GM12878 (cell line): ENCODE results near the gene ADAMTSL3. TPM values are rescaled to one million over a fixed set of nuclear protein-coding genes. Genes with fewer than 3 reads are reported as not detected.

Source experiments
- ATAC-seq: fragments of 200-7000 bp; cut with Tn5 transposase; 3 replicates; pipeline ENCODE4 v1.9.1; 2020; ENCODE audit warnings: mild to moderate bottlenecking, moderate library complexity
- BruUV-seq: library from RNA; stranded (reverse); fragments of 400-500 nt; replicated peaks from 2 replicates; lab custom pipeline; 2021; lab: Mats Ljungman, UMichigan
- CTCF ChIA-PET: fragments of 300-600 bp; sonication (Branson Sonifier 250); formaldehyde crosslinking; extraction: SDS; loops from one replicate; lab custom pipeline; 2021; ENCODE audit warnings: inconsistent platforms; lab: Yijun Ruan, JAX
- POLR2A ChIA-PET: fragments of 350-600 bp; formaldehyde crosslinking; extraction: SDS; loops from one replicate; lab custom pipeline; 2021; ENCODE audit warnings: inconsistent platforms; lab: Charles Lee
- RAD21 ChIA-PET: fragments of 300-600 bp; sonication (Branson Sonifier 250); formaldehyde crosslinking; loops from one replicate; lab custom pipeline; 2023; ENCODE audit warnings: antibody characterized with exemption; ENCODE audit not compliant: unreplicated experiment; lab: Charles Lee
- SMC1A ChIA-PET: fragments of 300-600 bp; sonication (Branson Sonifier 250); formaldehyde crosslinking; loops from one replicate; lab custom pipeline; 2023; ENCODE audit not compliant: unreplicated experiment, uncharacterized antibody; lab: Charles Lee
- DNase-seq: peaks from one replicate; pipeline ENCODE4 v3.0.0-alpha.2; 2011; ENCODE audit warnings: low read depth, low spot score
- FAIRE-seq: peaks from 3 replicates; lab custom pipeline; 2011; peaks lifted over from hg19 to GRCh38; lab: Jason Lieb, UNC
- H2AFZ ChIP-seq: 2 replicates; pipeline ENCODE4 v1.6.0; 2011; ENCODE audit warnings: low read depth, low read length, control low read depth; ENCODE audit not compliant: control insufficient read depth
- H3K27ac ChIP-seq: 2 replicates; pipeline ENCODE4 v1.5.1; 2011; ENCODE audit warnings: control low read depth; ENCODE audit not compliant: control insufficient read depth, insufficient read depth
- H3K27me3 ChIP-seq, 2 experiments: replicated peaks in 1 of 2; 2 replicates each; pipeline versions ENCODE4 v1.6.0 to v1.6.1; 2011; ENCODE audit warnings: low read length in 1 of 2; ENCODE audit not compliant: control insufficient read depth in 2 of 2, insufficient read depth in 2 of 2
- H3K36me3 ChIP-seq, 2 experiments: 2 replicates each; pipeline ENCODE4 v1.5.1; 2011; ENCODE audit warnings: low read length in 1 of 2; ENCODE audit not compliant: control insufficient read depth in 2 of 2, insufficient read depth in 2 of 2
- H3K4me1 ChIP-seq: 2 replicates; pipeline ENCODE4 v1.6.1; 2011; ENCODE audit warnings: mild to moderate bottlenecking, low read length, moderate library complexity, mixed read lengths; ENCODE audit not compliant: control insufficient read depth, insufficient read depth
- H3K4me2 ChIP-seq: 2 replicates; pipeline ENCODE4 v1.6.0; 2011; ENCODE audit warnings: control low read depth; ENCODE audit not compliant: control insufficient read depth, insufficient read depth
- H3K4me3 ChIP-seq: fragments of 200-600 bp; sonication (generic); 2 replicates; pipeline ENCODE4 v1.5.1; 2016
- H3K79me2 ChIP-seq: 2 replicates; pipeline ENCODE4 v1.6.0; 2011; ENCODE audit warnings: low read length; ENCODE audit not compliant: control insufficient read depth, insufficient read depth
- H3K9ac ChIP-seq: 2 replicates; pipeline ENCODE4 v1.8.0; 2011; ENCODE audit warnings: low read length, control low read depth, mixed read lengths; ENCODE audit not compliant: control insufficient read depth, insufficient read depth
- H3K9me3 ChIP-seq: replicated peaks from 3 replicates; pipeline ENCODE4 v1.5.1; 2011; ENCODE audit warnings: mild to moderate bottlenecking, low read length; ENCODE audit not compliant: control insufficient read depth, insufficient read depth
- H4K20me1 ChIP-seq: 2 replicates; pipeline ENCODE4 v1.6.0; 2011; ENCODE audit not compliant: control insufficient read depth, insufficient read depth
- BHLHE40 ChIP-seq, 2 experiments: fragments of 450-650 bp in 1 of 2; IDR thresholded peaks; 2 replicates each; pipeline ENCODE4 v1.6.1; 2011 to 2017; ENCODE audit warnings: low read depth in 2 of 2, borderline replicate concordance in 1 of 2, improper control_type of control experiment in 1 of 2, low read length in 1 of 2, mild to moderate bottlenecking in 1 of 2
- CBX3 ChIP-seq: fragments of 200-600 bp; sonication (generic); IDR thresholded peaks from 2 replicates; pipeline ENCODE4 v1.6.1; 2016; ENCODE audit warnings: low read depth, borderline replicate concordance
- CHD1 ChIP-seq: IDR thresholded peaks from 2 replicates; pipeline ENCODE4 v1.6.1; 2012; ENCODE audit warnings: low read depth, low read length, improper control_type of control experiment
- EED ChIP-seq: sonication (generic); IDR thresholded peaks from 2 replicates; pipeline ENCODE4 v1.6.1; 2016; ENCODE audit warnings: antibody characterized with exemption, low read depth
- EGR1 ChIP-seq, 2 experiments: IDR thresholded peaks; 1 replicate in 1 of 2; 2 replicates in 1 of 2; pipeline ENCODE4 v1.6.1; 2011 to 2012; ENCODE audit warnings: low read depth in 2 of 2, low read length in 2 of 2, borderline replicate concordance in 1 of 2, mild to moderate bottlenecking in 1 of 2, moderate library complexity in 1 of 2
- FOXM1 ChIP-seq: IDR thresholded peaks from 2 replicates; pipeline ENCODE4 v1.6.1; 2012; ENCODE audit warnings: low read depth, mild to moderate bottlenecking, inconsistent platforms, low read length, moderate library complexity
- MTA3 ChIP-seq: IDR thresholded peaks from 2 replicates; pipeline ENCODE4 v1.6.1; 2012; ENCODE audit warnings: low read length, inconsistent platforms, borderline replicate concordance
- NFYB ChIP-seq: IDR thresholded peaks from 2 replicates; pipeline ENCODE4 v1.6.1; 2011; ENCODE audit warnings: low read depth, mild to moderate bottlenecking, low read length, improper control_type of control experiment, moderate library complexity; ENCODE audit not compliant: insufficient read depth
- SIN3A ChIP-seq: IDR thresholded peaks from 2 replicates; pipeline ENCODE4 v1.6.1; 2012; ENCODE audit warnings: low read depth, low read length, improper control_type of control experiment
- SMAD5 ChIP-seq: IDR thresholded peaks from 2 replicates; pipeline ENCODE4 v1.6.1; 2016; ENCODE audit warnings: antibody characterized with exemption, low read depth
- SREBF1 ChIP-seq: IDR thresholded peaks from 2 replicates; pipeline ENCODE4 v1.6.1; 2012; ENCODE audit warnings: mild to moderate bottlenecking, low read length
- TAF1 ChIP-seq: IDR thresholded peaks from 2 replicates; pipeline ENCODE4 v1.6.1; 2011; ENCODE audit warnings: mild to moderate bottlenecking, low read depth, low read length, borderline replicate concordance
- TBL1XR1 ChIP-seq: IDR thresholded peaks from 2 replicates; pipeline ENCODE4 v1.6.1; 2012; ENCODE audit warnings: low read depth, low read length, improper control_type of control experiment
- WRNIP1 ChIP-seq: IDR thresholded peaks from 2 replicates; pipeline ENCODE4 v1.6.1; 2011; ENCODE audit warnings: low read depth, low read length, improper control_type of control experiment, borderline replicate concordance
- WGBS: methylation state at CpG from one replicate; pipeline ENCODE4 v1.1.6; 2016; ENCODE audit warnings: low lambda C conversion rate; ENCODE audit not compliant: insufficient replicate concordance, insufficient coverage; ENCODE audit errors: missing lambda C conversion rate; 5-methylcytosine and 5-hydroxymethylcytosine counted together
- in situ Hi-C: fragments of 300-500 bp; cut with MboI; formaldehyde crosslinking; loops from 9 replicates; pipeline ENCODE4 v1.14.3; 2018; ENCODE audit warnings: mixed read lengths
- intact Hi-C: fragments of 100-400 bp; cut with micrococcal nuclease; formaldehyde crosslinking; loops from one replicate; pipeline ENCODE4 v1.14.2; 2022; ENCODE audit not compliant: unreplicated experiment
- polyA plus RNA-seq, 11 experiments: library from polyadenylated mRNA; depleted of rRNA in 4 of 11; unstranded in 6 of 11; stranded (reverse) in 5 of 11; fragments of >200 nt; fragmentation: Nextera tagmentation in 4 of 11; fragmentation: Illumina TruSeq in 1 of 11; extraction: Ambion mirVana in 4 of 11; extraction: Trizol in 1 of 11; gene quantifications; 1 replicate in 1 of 11; 2 replicates in 10 of 11; pipeline versions ENCODE4 v1.2.1 to v1.2.3, GENCODE V29; 2011 to 2016; ENCODE audit warnings: inconsistent platforms in 2 of 11, missing spikeins in 2 of 11, low read depth in 1 of 11
- total RNA-seq, 4 experiments: library from RNA; depleted of rRNA in 3 of 4; stranded (reverse); fragments of >200 nt in 3 of 4; fragmentation: Illumina TruSeq in 1 of 4; extraction: Trizol in 1 of 4; gene quantifications; 2 replicates each; pipeline versions ENCODE4 v1.2.1 to v1.2.3, GENCODE V29; 2013 to 2021
- TF ChIP-seq, protein P1 (sequence below): fragments of 450-650 bp; IDR thresholded peaks from 2 replicates; pipeline ENCODE4 v1.6.1; 2017; ENCODE audit warnings: mild to moderate bottlenecking, moderate library complexity

ADAMTSL3 gene
- total and polyA plus RNA-seq, 10 of the 15 experiments (the other 5 are each of a cell fraction or from before 2014, with no cell fraction given): 0.01 to 0.28 (median 0.13) TPM

DNA sequence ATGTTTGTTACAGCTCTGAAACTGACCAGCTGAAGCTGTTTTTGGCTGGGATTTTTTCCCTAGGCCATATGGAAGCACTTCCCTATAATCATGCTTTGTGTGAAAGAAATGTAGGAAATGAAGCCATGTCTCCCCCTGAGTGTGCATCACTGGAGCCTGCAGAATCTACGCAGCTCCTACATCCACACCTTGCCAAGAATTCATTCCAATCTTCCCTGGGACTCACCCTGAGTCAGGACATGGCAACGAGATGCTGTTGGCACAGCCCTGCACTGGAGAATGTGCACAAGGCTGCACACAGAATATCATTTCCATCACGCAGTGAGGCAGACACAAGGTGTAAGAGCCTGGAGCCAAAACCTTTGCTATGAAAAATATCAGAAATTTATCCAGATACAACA lies 189.5 kb downstream of the ADAMTSL3 start:
- DNase-seq (no peak), ATAC-seq (no peak), FAIRE-seq (no peak)
- ChIA-PET POLR2A (interaction anchor here (1.1 kb wide), 1 partner anchor 12 kb away, joined by 4 read pairs; no protein-coding TSS in a partner anchor), SMC1A (interaction anchor here (1.2 kb wide), 1 partner anchor 12 kb away, joined by 3 read pairs; no protein-coding TSS in a partner anchor), CTCF (no interaction called here), RAD21 (interaction anchor here (1.3 kb wide), 1 partner anchor 131 kb away, joined by 4 read pairs; no protein-coding TSS in a partner anchor)
- Histone ChIP-seq H3K4me2 (no peak overlapping the region), H3K9ac (no peak overlapping the region), H3K9me3 (no peaks in the 10 kb centered on the region), H4K20me1 (no peaks in the 10 kb centered on the region), H3K27ac (no peak overlapping the region), H3K4me1 (no peaks in the 10 kb centered on the region), H3K36me3 (no peaks in the 10 kb centered on the region), H2AFZ (no peak overlapping the region), H3K4me3 (no peak overlapping the region), H3K79me2 (no peaks in the 10 kb centered on the region), H3K27me3 (no peaks in the 10 kb centered on the region)
- TF ChIP-seq EED (no peak), EGR1 (IDR thresholded peaks at IDR 0.05; ENCODE audit: borderline replicate concordance in 1 of 2, low read depth in 2 of 2, low read length in 2 of 2) (no peak), FOXM1 (no peak), WRNIP1 (no peak), CHD1 (no peak), NFYB (no peak), SIN3A (no peak), CBX3 (no peak), TBL1XR1 (no peak), SREBF1 (no peak), MTA3 (no peak), TAF1 (no peak), BHLHE40 (IDR thresholded peaks at IDR 0.05; ENCODE audit: borderline replicate concordance in 1 of 2, low read depth in 2 of 2, low read length in 1 of 2) (no peak), SMAD5 (no peak)
- TF ChIP-seq, protein P1, sequence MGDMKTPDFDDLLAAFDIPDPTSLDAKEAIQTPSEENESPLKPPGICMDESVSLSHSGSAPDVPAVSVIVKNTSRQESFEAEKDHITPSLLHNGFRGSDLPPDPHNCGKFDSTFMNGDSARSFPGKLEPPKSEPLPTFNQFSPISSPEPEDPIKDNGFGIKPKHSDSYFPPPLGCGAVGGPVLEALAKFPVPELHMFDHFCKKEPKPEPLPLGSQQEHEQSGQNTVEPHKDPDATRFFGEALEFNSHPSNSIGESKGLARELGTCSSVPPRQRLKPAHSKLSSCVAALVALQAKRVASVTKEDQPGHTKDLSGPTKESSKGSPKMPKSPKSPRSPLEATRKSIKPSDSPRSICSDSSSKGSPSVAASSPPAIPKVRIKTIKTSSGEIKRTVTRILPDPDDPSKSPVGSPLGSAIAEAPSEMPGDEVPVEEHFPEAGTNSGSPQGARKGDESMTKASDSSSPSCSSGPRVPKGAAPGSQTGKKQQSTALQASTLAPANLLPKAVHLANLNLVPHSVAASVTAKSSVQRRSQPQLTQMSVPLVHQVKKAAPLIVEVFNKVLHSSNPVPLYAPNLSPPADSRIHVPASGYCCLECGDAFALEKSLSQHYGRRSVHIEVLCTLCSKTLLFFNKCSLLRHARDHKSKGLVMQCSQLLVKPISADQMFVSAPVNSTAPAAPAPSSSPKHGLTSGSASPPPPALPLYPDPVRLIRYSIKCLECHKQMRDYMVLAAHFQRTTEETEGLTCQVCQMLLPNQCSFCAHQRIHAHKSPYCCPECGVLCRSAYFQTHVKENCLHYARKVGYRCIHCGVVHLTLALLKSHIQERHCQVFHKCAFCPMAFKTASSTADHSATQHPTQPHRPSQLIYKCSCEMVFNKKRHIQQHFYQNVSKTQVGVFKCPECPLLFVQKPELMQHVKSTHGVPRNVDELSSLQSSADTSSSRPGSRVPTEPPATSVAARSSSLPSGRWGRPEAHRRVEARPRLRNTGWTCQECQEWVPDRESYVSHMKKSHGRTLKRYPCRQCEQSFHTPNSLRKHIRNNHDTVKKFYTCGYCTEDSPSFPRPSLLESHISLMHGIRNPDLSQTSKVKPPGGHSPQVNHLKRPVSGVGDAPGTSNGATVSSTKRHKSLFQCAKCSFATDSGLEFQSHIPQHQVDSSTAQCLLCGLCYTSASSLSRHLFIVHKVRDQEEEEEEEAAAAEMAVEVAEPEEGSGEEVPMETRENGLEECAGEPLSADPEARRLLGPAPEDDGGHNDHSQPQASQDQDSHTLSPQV: no peak
- no TSS peak for BruUV-seq
- 17% methylated on average over 3 of the region's 3 CpGs for WGBS
- in situ Hi-C loops (no loop called here), intact Hi-C loops (no loop called here)
